H1 (cell line): Measurements from ENCODE around the gene PIK3CG. TPM values are rescaled to one million over a fixed set of nuclear protein-coding genes. Genes with fewer than 3 reads are reported as not detected.

Experiments
- CTCF ChIA-PET: fragments of 300-600 bp; sonication (Branson Sonifier 250); formaldehyde crosslinking; loops from one replicate; lab custom pipeline; 2021; ENCODE audit not compliant: partially characterized antibody; lab: Charles Lee
- POLR2A ChIA-PET: fragments of 300-600 bp; sonication (Branson Sonifier 250); formaldehyde crosslinking; loops from one replicate; lab custom pipeline; 2021; ENCODE audit warnings: inconsistent platforms; ENCODE audit not compliant: partially characterized antibody; lab: Charles Lee
- DNase-seq, 2 experiments: peaks; one replicate each; pipeline versions ENCODE4 v3.0.0 to v3.0.0-alpha.2; 2010 to 2022; ENCODE audit warnings: low spot score in 2 of 2, low read depth in 1 of 2, mixed read lengths in 1 of 2
- FAIRE-seq: peaks from 2 replicates; lab custom pipeline; 2011; peaks lifted over from hg19 to GRCh38; lab: Jason Lieb, UNC
- H2AFZ ChIP-seq: 2 replicates; pipeline ENCODE4 v1.8.1; 2012; ENCODE audit warnings: low read length, inconsistent platforms
- H2AK5ac ChIP-seq: 2 replicates; pipeline ENCODE4 v1.6.1; 2013; ENCODE audit warnings: low read depth, low read length
- H2BK120ac ChIP-seq: replicated peaks from 2 replicates; pipeline ENCODE3; 2013; ENCODE audit warnings: low read depth, low read length, inconsistent platforms
- H2BK12ac ChIP-seq: 2 replicates; pipeline ENCODE4 v1.6.1; 2013; ENCODE audit warnings: low read depth, low read length
- H2BK15ac ChIP-seq: 2 replicates; pipeline ENCODE4 v1.6.1; 2013; ENCODE audit warnings: low read length
- H2BK20ac ChIP-seq: 2 replicates; pipeline ENCODE4 v1.6.1; 2013; ENCODE audit warnings: low read length
- H2BK5ac ChIP-seq: 2 replicates; pipeline ENCODE4 v1.6.1; 2013; ENCODE audit warnings: low read depth, low read length
- H3K14ac ChIP-seq: 2 replicates; pipeline ENCODE4 v1.6.1; 2013; ENCODE audit warnings: inconsistent platforms; ENCODE audit not compliant: insufficient read length
- H3K18ac ChIP-seq: 2 replicates; pipeline ENCODE4 v1.6.1; 2013; ENCODE audit warnings: low read length; ENCODE audit errors: extremely low read depth
- H3K23ac ChIP-seq: 2 replicates; pipeline ENCODE4 v1.6.1; 2013; ENCODE audit warnings: inconsistent platforms; ENCODE audit not compliant: insufficient read length
- H3K23me2 ChIP-seq: 2 replicates; pipeline ENCODE4 v1.6.1; 2013; ENCODE audit warnings: low read depth, low read length
- H3K27ac ChIP-seq: 2 replicates; pipeline ENCODE4 v1.6.1; 2011; ENCODE audit warnings: low read depth, low read length, inconsistent platforms
- H3K27me3 ChIP-seq, 4 experiments: replicated peaks in 1 of 4; 1 replicate in 1 of 4; 2 replicates in 3 of 4; pipeline versions ENCODE4 v1.6.1 to v1.8.1; 2011 to 2013; ENCODE audit warnings: low read length in 3 of 4, mild to moderate bottlenecking in 3 of 4, inconsistent platforms in 2 of 4, mixed read lengths in 2 of 4, moderate library complexity in 1 of 4; ENCODE audit not compliant: control insufficient read depth in 3 of 4, insufficient read depth in 3 of 4; ENCODE audit errors: extremely low read depth in 1 of 4
- H3K36me3 ChIP-seq, 4 experiments: 2 replicates each; pipeline versions ENCODE4 v1.6.1 to v1.8.1; 2011 to 2013; ENCODE audit warnings: mild to moderate bottlenecking in 4 of 4, low read length in 3 of 4, moderate library complexity in 2 of 4, control low read depth in 1 of 4, inconsistent platforms in 1 of 4; ENCODE audit not compliant: insufficient read depth in 4 of 4, control insufficient read depth in 2 of 4
- H3K4ac ChIP-seq: replicated peaks from 2 replicates; pipeline ENCODE3; 2013; ENCODE audit warnings: low read length, low read depth, mixed read lengths, inconsistent platforms; ENCODE audit not compliant: insufficient read length
- H3K4me1 ChIP-seq, 4 experiments: replicated peaks in 1 of 4; 1 replicate in 1 of 4; 2 replicates in 3 of 4; pipeline versions ENCODE4 v1.6.1 to v1.8.1; 2011 to 2013; ENCODE audit warnings: low read length in 3 of 4, inconsistent platforms in 2 of 4, mixed read lengths in 1 of 4; ENCODE audit not compliant: insufficient read depth in 4 of 4, control insufficient read depth in 3 of 4
- H3K4me2 ChIP-seq, 2 experiments: 2 replicates each; pipeline versions ENCODE4 v1.6.1 to v1.8.1; 2011 to 2013; ENCODE audit warnings: low read depth in 2 of 2, low read length in 2 of 2, control low read depth in 1 of 2, inconsistent platforms in 1 of 2, mild to moderate bottlenecking in 1 of 2; ENCODE audit not compliant: insufficient read depth in 1 of 2
- H3K4me3 ChIP-seq, 4 experiments: fragments of 200-600, 300-600 bp in 1 of 4; sonication (generic), shearing (Covaris generic), sonication (Bioruptor Twin) in 1 of 4; 2 replicates each; pipeline versions ENCODE4 v1.5.1 to v1.8.1; 2011 to 2016; ENCODE audit warnings: low read length in 4 of 4, low read depth in 3 of 4, control low read depth in 2 of 4, inconsistent platforms in 2 of 4, mild to moderate bottlenecking in 2 of 4, mixed read lengths in 1 of 4, moderate library complexity in 1 of 4; ENCODE audit not compliant: insufficient read depth in 2 of 4; ENCODE audit errors: extremely low read depth in 1 of 4
- H3K56ac ChIP-seq: replicated peaks from 2 replicates; pipeline ENCODE3; 2013; ENCODE audit warnings: low read depth, mild to moderate bottlenecking, mixed read lengths, low read length, inconsistent platforms; ENCODE audit not compliant: insufficient read length
- H3K79me1 ChIP-seq: 2 replicates; pipeline ENCODE4 v1.6.1; 2013; ENCODE audit warnings: low read depth, low read length, control low read depth
- H3K79me2 ChIP-seq, 2 experiments: 2 replicates each; pipeline versions ENCODE4 v1.6.1 to v1.8.1; 2012 to 2013; ENCODE audit warnings: low read length in 2 of 2, mild to moderate bottlenecking in 2 of 2, inconsistent platforms in 1 of 2; ENCODE audit not compliant: insufficient read depth in 2 of 2, control insufficient read depth in 1 of 2
- H3K9ac ChIP-seq, 4 experiments: replicated peaks in 1 of 4; 1 replicate in 1 of 4; 2 replicates in 3 of 4; pipeline versions ENCODE4 v1.6.1 to v1.8.1; 2011 to 2013; ENCODE audit warnings: low read depth in 3 of 4, low read length in 3 of 4, control low read depth in 2 of 4, mild to moderate bottlenecking in 2 of 4, moderate library complexity in 2 of 4, inconsistent platforms in 1 of 4; ENCODE audit errors: extremely low read depth in 1 of 4
- H3K9me3 ChIP-seq, 2 experiments: 2 replicates each; pipeline versions ENCODE4 v1.6.1 to v1.8.1; 2012 to 2013; ENCODE audit warnings: mild to moderate bottlenecking in 2 of 2, moderate library complexity in 2 of 2, control low read depth in 1 of 2, inconsistent platforms in 1 of 2, low read depth in 1 of 2, low read length in 1 of 2, mixed read lengths in 1 of 2; ENCODE audit not compliant: insufficient read depth in 2 of 2
- H4K20me1 ChIP-seq, 2 experiments: replicated peaks in 1 of 2; 2 replicates each; pipeline versions ENCODE3 to v1.8.1; 2011 to 2013; ENCODE audit warnings: inconsistent platforms in 2 of 2, low read length in 2 of 2, mild to moderate bottlenecking in 1 of 2; ENCODE audit not compliant: insufficient read depth in 2 of 2, control insufficient read depth in 1 of 2
- H4K5ac ChIP-seq: 2 replicates; pipeline ENCODE4 v1.6.1; 2013; ENCODE audit warnings: low read length, low read depth, mixed read lengths, inconsistent platforms; ENCODE audit not compliant: insufficient read length
- H4K8ac ChIP-seq: 2 replicates; pipeline ENCODE4 v1.8.0; 2013; ENCODE audit warnings: mild to moderate bottlenecking, moderate library complexity, low read length, inconsistent platforms; ENCODE audit not compliant: insufficient read depth; ENCODE audit errors: extremely low read depth
- H4K91ac ChIP-seq: replicated peaks from 2 replicates; pipeline ENCODE3; 2013; ENCODE audit warnings: low read length, mixed read lengths, inconsistent platforms; ENCODE audit not compliant: insufficient read length
- ASH2L ChIP-seq: fragments of 200-600, 300-600 bp; sonication (generic); IDR thresholded peaks from one replicate; pipeline ENCODE4 v1.7.1; 2017; ENCODE audit warnings: low read length
- CEBPB ChIP-seq: IDR thresholded peaks from 2 replicates; pipeline ENCODE4 v1.6.1; 2012; ENCODE audit warnings: low read depth, low read length
- CHD1 ChIP-seq: IDR thresholded peaks from 2 replicates; pipeline ENCODE4 v1.6.1; 2012; ENCODE audit warnings: low read depth, low read length, improper control_type of control experiment
- CHD2 ChIP-seq: IDR thresholded peaks from 2 replicates; pipeline ENCODE4 v1.6.1; 2012; ENCODE audit warnings: low read length, improper control_type of control experiment
- GTF2F1 ChIP-seq: IDR thresholded peaks from 2 replicates; pipeline ENCODE4 v1.6.1; 2012; ENCODE audit warnings: low read depth, low read length, improper control_type of control experiment, borderline replicate concordance
- JUN ChIP-seq: IDR thresholded peaks from 2 replicates; pipeline ENCODE4 v1.6.1; 2011; ENCODE audit warnings: low read depth, mild to moderate bottlenecking, improper control_type of control experiment, low read length
- JUND ChIP-seq: IDR thresholded peaks from 2 replicates; pipeline ENCODE4 v1.6.1; 2011; ENCODE audit warnings: mild to moderate bottlenecking, improper control_type of control experiment, low read length
- MAFK ChIP-seq: IDR thresholded peaks from 2 replicates; pipeline ENCODE4 v1.6.1; 2012; ENCODE audit warnings: low read depth, mild to moderate bottlenecking, improper control_type of control experiment, low read length
- POLR2A ChIP-seq, 2 experiments: IDR thresholded peaks; 1 replicate in 1 of 2; 2 replicates in 1 of 2; pipeline ENCODE4 v1.6.1; 2011; ENCODE audit warnings: low read depth in 2 of 2, low read length in 2 of 2, mild to moderate bottlenecking in 2 of 2; ENCODE audit errors: control extremely low read depth in 1 of 2
- RFX5 ChIP-seq: IDR thresholded peaks from 2 replicates; pipeline ENCODE4 v1.6.1; 2011; ENCODE audit warnings: low read depth, low read length, improper control_type of control experiment, borderline replicate concordance
- SIRT6 ChIP-seq: IDR thresholded peaks from one replicate; pipeline ENCODE4 v1.7.1; 2012; ENCODE audit warnings: low read length, inconsistent platforms
- SP1 ChIP-seq: IDR thresholded peaks from 2 replicates; pipeline ENCODE4 v1.6.1; 2011; ENCODE audit warnings: low read depth, low read length
- SP2 ChIP-seq: IDR thresholded peaks from 2 replicates; pipeline ENCODE4 v1.6.1; 2012; ENCODE audit warnings: mild to moderate bottlenecking, low read length, inconsistent platforms
- TAF1 ChIP-seq: IDR thresholded peaks from 2 replicates; pipeline ENCODE4 v1.6.1; 2011; ENCODE audit warnings: mild to moderate bottlenecking, low read depth, low read length
- WGBS, 2 experiments: shearing (Covaris generic) in 1 of 2; methylation state at CpG; one replicate each; pipeline versions ENCODE4 v1.1.6 to v1.1.7; 2013 to 2015; ENCODE audit warnings: low lambda C conversion rate in 2 of 2, mixed read lengths in 2 of 2, inconsistent platforms in 1 of 2, low coverage in 1 of 2, missing lambda C conversion rate in 1 of 2; ENCODE audit not compliant: insufficient replicate concordance in 2 of 2, insufficient coverage in 1 of 2, insufficient read length in 1 of 2; ENCODE audit errors: extremely low coverage in 1 of 2, missing lambda C conversion rate in 1 of 2; 5-methylcytosine and 5-hydroxymethylcytosine counted together
- polyA plus RNA-seq, 7 experiments: library from polyadenylated mRNA; depleted of rRNA in 3 of 7; stranded (reverse) in 5 of 7; unstranded in 2 of 7; fragments of >200 nt in 5 of 7; fragments of 200-250 nt in 2 of 7; gene quantifications; 1 replicate in 5 of 7; 2 replicates in 1 of 7; 4 replicates in 1 of 7; pipeline versions ENCODE4 v1.2.1 to v1.2.3, GENCODE V29; 2011 to 2013; ENCODE audit warnings: missing spikeins in 2 of 7, mixed read lengths in 2 of 7
- total RNA-seq: library from RNA; stranded (reverse); fragmentation: NEBNext Ultra II Directional; extraction: Animal tissue kit (Norgen Biotek cat#: 25700); gene quantifications from 2 replicates; pipeline ENCODE4 v1.2.1, GENCODE V29; 2021

PIK3CG gene
- total and polyA plus RNA-seq, 2 of the 8 experiments (the other 6 are each of a cell fraction or from before 2014, with no cell fraction given), result not detected

GRCh38 chr7:106869954-106870353 is 4.9 kb downstream of the PIK3CG start:
- Histone ChIP-seq H2AFZ (no peak overlapping the region), H3K18ac (no peak overlapping the region), H3K27ac (no peak overlapping the region), H4K8ac (no peak overlapping the region), H2BK5ac (no peak overlapping the region), H3K9me3 (no peaks in the 10 kb centered on the region; a peak in 1 of 4 replicates), H3K4me3 (no peak overlapping the region), H2BK15ac (no peak overlapping the region), H3K79me1 (no peaks in the 10 kb centered on the region), H2AK5ac (no peak overlapping the region), H4K5ac (no peak overlapping the region), H3K4me2 (no peak overlapping the region), H3K4me1 (no peaks in the 10 kb centered on the region), H3K9ac (no peak overlapping the region), H3K36me3 (no peaks in the 10 kb centered on the region), H3K56ac (no peak overlapping the region), H2BK120ac (no peak overlapping the region), H2BK20ac (no peak overlapping the region), H3K14ac (no peak overlapping the region), H3K79me2 (no peaks in the 10 kb centered on the region), H3K23ac (no peak overlapping the region), H2BK12ac (no peak overlapping the region), H4K91ac (no peak overlapping the region), H4K20me1 (no peaks in the 10 kb centered on the region), H3K4ac (no peak overlapping the region), H3K27me3 (no peaks in the 10 kb centered on the region), H3K23me2 (no peaks in the 10 kb centered on the region)
- WGBS, 2 experiments, result 100% methylated on average over 1 of the region's 1 CpG; no CpG with 5 or more reads in 1 of the 2 experiments
- DNase-seq (no peak), FAIRE-seq (no peak)
- POLR2A ChIA-PET, result no interaction called here
- TF ChIP-seq SIRT6, result no peak
- TF ChIP-seq JUN, result no peak
- no peak for TF ChIP-seq SP2
- TF ChIP-seq RFX5, result no peak
- TF ChIP-seq CHD2, result no peak
- no peak for TF ChIP-seq CHD1
- no peak for TF ChIP-seq TAF1
- TF ChIP-seq CEBPB, result no peak
- TF ChIP-seq JUND, result no peak
- no peak for TF ChIP-seq MAFK
- no peak for TF ChIP-seq GTF2F1
- TF ChIP-seq SP1, result no peak
- no peak for TF ChIP-seq POLR2A (IDR thresholded peaks at IDR 0.05; ENCODE audit: control extremely low read depth in 1 of 2, low read depth in 2 of 2, low read length in 2 of 2)
- no peak for TF ChIP-seq ASH2L
- CTCF ChIA-PET, result no interaction called here
